Endothelial cell of umbilical vein (primary cell): ENCODE results near the gene LANCL3. TPM values are rescaled to one million over a fixed set of nuclear protein-coding genes. Genes with fewer than 3 reads are reported as not detected.

Experiments used
- BruUV-seq: library from RNA; stranded (reverse); fragments of 400-500 nt; replicated peaks from 2 replicates; lab custom pipeline; 2021; lab: Mats Ljungman, UMichigan
- CTCF ChIA-PET: fragments of 300-600, 350-600 bp; sonication (Branson Sonifier 250); formaldehyde crosslinking; loops from one replicate; lab custom pipeline; 2021; ENCODE audit warnings: antibody characterized with exemption, inconsistent platforms; lab: Charles Lee
- POLR2A ChIA-PET: fragments of 300-600, 350-600 bp; sonication (Branson Sonifier 250); formaldehyde crosslinking; loops from one replicate; lab custom pipeline; 2021; ENCODE audit warnings: antibody characterized with exemption, inconsistent platforms; lab: Charles Lee
- DNase-seq: peaks from one replicate; pipeline ENCODE4 v3.0.0-alpha.2; 2011; ENCODE audit warnings: low read depth, low spot score
- FAIRE-seq: peaks from 2 replicates; lab custom pipeline; 2011; peaks lifted over from hg19 to GRCh38; lab: Jason Lieb, UNC
- H2AFZ ChIP-seq: 2 replicates; pipeline ENCODE4 v1.6.0; 2012; ENCODE audit warnings: low read depth, low read length, control low read depth, inconsistent platforms
- H3K27ac ChIP-seq: 2 replicates; pipeline ENCODE4 v1.5.1; 2011; ENCODE audit warnings: low read depth, mild to moderate bottlenecking, control low read depth, low read length, moderate library complexity; ENCODE audit not compliant: insufficient read depth
- H3K27me3 ChIP-seq, 2 experiments: 2 replicates each; pipeline versions ENCODE4 v1.6.0 to v1.6.1; 2011; ENCODE audit warnings: low read length in 2 of 2, mixed read lengths in 1 of 2; ENCODE audit not compliant: control insufficient read depth in 2 of 2, insufficient read depth in 2 of 2
- H3K36me3 ChIP-seq, 2 experiments: 2 replicates in 1 of 2; 3 replicates in 1 of 2; pipeline ENCODE4 v1.5.1; 2011; ENCODE audit warnings: low read length in 2 of 2, mild to moderate bottlenecking in 1 of 2, moderate library complexity in 1 of 2; ENCODE audit not compliant: control insufficient read depth in 2 of 2, insufficient read depth in 2 of 2; ENCODE audit errors: extremely low read depth in 1 of 2
- H3K4me1 ChIP-seq: 3 replicates; pipeline ENCODE4 v1.5.1; 2011; ENCODE audit warnings: mild to moderate bottlenecking, low read length; ENCODE audit not compliant: control insufficient read depth, insufficient read depth; ENCODE audit errors: extremely low read depth
- H3K4me2 ChIP-seq: 2 replicates; pipeline ENCODE4 v1.6.1; 2011; ENCODE audit warnings: low read length, control low read depth, mixed read lengths; ENCODE audit not compliant: insufficient read depth
- H3K4me3 ChIP-seq, 3 experiments: fragments of 200-600 bp in 1 of 3; sonication (generic), shearing (Covaris generic) in 1 of 3; replicated peaks in 1 of 3; 2 replicates each; pipeline ENCODE4 v1.5.1; 2011 to 2016; ENCODE audit warnings: control low read depth in 3 of 3, low read length in 3 of 3, mild to moderate bottlenecking in 2 of 3, inconsistent platforms in 1 of 3, low read depth in 1 of 3, moderate library complexity in 1 of 3; ENCODE audit not compliant: insufficient read depth in 1 of 3
- H3K79me2 ChIP-seq: 2 replicates; pipeline ENCODE4 v1.6.0; 2012; ENCODE audit warnings: low read length, inconsistent platforms; ENCODE audit not compliant: control insufficient read depth, insufficient read depth
- H3K9ac ChIP-seq: replicated peaks from 2 replicates; pipeline ENCODE3; 2011; ENCODE audit warnings: low read length, control low read depth; ENCODE audit not compliant: insufficient read depth; ENCODE audit errors: extremely low read depth
- H3K9me1 ChIP-seq: replicated peaks from 3 replicates; pipeline ENCODE4 v1.6.0; 2011; ENCODE audit warnings: mild to moderate bottlenecking, low read length; ENCODE audit not compliant: control insufficient read depth, insufficient read depth; ENCODE audit errors: extremely low read depth
- H3K9me3 ChIP-seq: replicated peaks from 2 replicates; pipeline ENCODE4 v1.5.1; 2012; ENCODE audit warnings: low read length, inconsistent platforms; ENCODE audit not compliant: control insufficient read depth, insufficient read depth
- H4K20me1 ChIP-seq: replicated peaks from 2 replicates; pipeline ENCODE3; 2011; ENCODE audit warnings: mild to moderate bottlenecking, low read length; ENCODE audit not compliant: control insufficient read depth, insufficient read depth; ENCODE audit errors: extremely low read depth
- EZH2 ChIP-seq: IDR thresholded peaks from 2 replicates; pipeline ENCODE4 v1.6.1; 2012; ENCODE audit warnings: borderline replicate concordance, low read depth, mild to moderate bottlenecking, moderate library complexity, low read length, inconsistent platforms; ENCODE audit not compliant: severe bottlenecking
- FOS ChIP-seq: IDR thresholded peaks from 2 replicates; pipeline ENCODE4 v1.6.1; 2011; ENCODE audit warnings: mild to moderate bottlenecking, low read length, moderate library complexity, borderline replicate concordance; ENCODE audit not compliant: insufficient read depth
- GATA2 ChIP-seq: IDR thresholded peaks from 2 replicates; pipeline ENCODE4 v1.7.0; 2011; ENCODE audit warnings: low read depth, mild to moderate bottlenecking, moderate library complexity, mixed read lengths, low read length; ENCODE audit not compliant: insufficient read length, insufficient read depth
- JUN ChIP-seq: IDR thresholded peaks from 2 replicates; pipeline ENCODE4 v1.6.1; 2011; ENCODE audit warnings: borderline replicate concordance, low read depth; ENCODE audit not compliant: insufficient read length, insufficient read depth
- MYC ChIP-seq: IDR thresholded peaks from one replicate; pipeline ENCODE4 v1.6.1; 2011; ENCODE audit warnings: mild to moderate bottlenecking, low read depth, low read length
- POLR2A ChIP-seq: IDR thresholded peaks from 2 replicates; pipeline ENCODE4 v1.6.1; 2012; ENCODE audit warnings: low read depth, mild to moderate bottlenecking, control low read depth, low read length
- POLR2AphosphoS5 ChIP-seq: IDR thresholded peaks from 2 replicates; pipeline ENCODE4 v1.6.1; 2012; ENCODE audit warnings: low read depth, mild to moderate bottlenecking, control low read depth, low read length, moderate library complexity; ENCODE audit not compliant: insufficient read depth
- dilution Hi-C: fragments of 300-500 bp; cut with MboI; formaldehyde crosslinking; loops from one replicate; pipeline ENCODE4 v1.15.0; 2019; ENCODE audit warnings: low sequenced_read_pairs; ENCODE audit not compliant: extremely low pct_ligation_motif_present
- intact Hi-C: fragments of 100-400 bp; cut with micrococcal nuclease; formaldehyde crosslinking; loops from one replicate; pipeline ENCODE4 v1.10.0; 2022
- polyA plus RNA-seq, 4 experiments: library from polyadenylated mRNA; depleted of rRNA in 3 of 4; stranded (reverse) in 3 of 4; unstranded in 1 of 4; fragments of >200 nt; gene quantifications; 2 replicates each; pipeline versions ENCODE4 v1.2.1 to v1.2.3, GENCODE V29; 2011 to 2012; ENCODE audit warnings: missing spikeins in 1 of 4
- total RNA-seq: library from RNA; stranded (reverse); gene quantifications from 2 replicates; pipeline ENCODE4 v1.2.3, GENCODE V29; 2021
- TF ChIP-seq, protein P1 (sequence below): IDR thresholded peaks from 2 replicates; pipeline ENCODE4 v1.6.1; 2011; ENCODE audit not compliant: insufficient read depth, insufficient read length
- TF ChIP-seq, protein P2 (sequence below), 2 donors: IDR thresholded peaks; 1 replicate in 1 of 2; 2 replicates in 1 of 2; pipeline ENCODE4 v1.5.1; 2011; ENCODE audit warnings: low read length in 2 of 2, mild to moderate bottlenecking in 2 of 2, moderate library complexity in 2 of 2, control low read depth in 1 of 2, inconsistent platforms in 1 of 2, low read depth in 1 of 2; ENCODE audit not compliant: insufficient read depth in 1 of 2; ENCODE audit errors: extremely low read depth in 1 of 2

LANCL3 gene
- total and polyA plus RNA-seq, 2 donors (not counting 3 experiments of a cell fraction or from before 2014, with no cell fraction given): 0.12 to 1.5 TPM

DNA sequence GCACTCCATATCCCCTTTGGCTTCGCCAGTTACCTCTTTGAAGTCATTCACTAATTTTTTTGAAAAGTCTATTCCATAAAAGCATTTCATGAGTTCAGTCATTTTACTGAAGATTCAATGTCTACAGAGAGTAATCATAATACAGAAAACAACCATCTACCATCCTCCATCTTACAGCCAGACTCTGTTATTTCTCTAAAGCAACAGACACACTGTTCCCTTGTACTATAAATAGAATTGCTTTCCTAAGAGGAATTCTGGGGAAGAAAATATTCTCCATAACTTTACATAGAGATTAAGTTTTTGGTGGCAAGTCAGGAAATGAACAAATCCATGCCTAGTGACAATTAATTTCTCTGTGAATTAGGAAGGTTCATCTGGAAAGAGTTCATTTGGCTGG is 151.1 kb downstream of the LANCL3 start:
- Histone ChIP-seq H3K27me3 (no peaks in the 10 kb centered on the region), H3K9me1 (no peaks in the 10 kb centered on the region), H3K4me2 (no peak overlapping the region), H3K9ac (no peak overlapping the region), H3K79me2 (no peaks in the 10 kb centered on the region), H3K4me3 (no peak overlapping the region), H3K36me3 (no peaks in the 10 kb centered on the region), H3K9me3 (no peaks in the 10 kb centered on the region), H3K27ac (no peak overlapping the region), H4K20me1 (no peaks in the 10 kb centered on the region), H2AFZ (no peak overlapping the region), H3K4me1 (no peaks in the 10 kb centered on the region)
- DNase-seq: no peak
- ChIA-PET POLR2A (no interaction called here), CTCF (no interaction called here)
- dilution Hi-C loops (no loop called here), intact Hi-C loops (no loop called here)
- TF ChIP-seq MYC (no peak), JUN (no peak), GATA2 (no peak), EZH2 (no peak), POLR2AphosphoS5 (no peak), FOS (no peak), POLR2A (no peak)
- TF ChIP-seq, protein P1, sequence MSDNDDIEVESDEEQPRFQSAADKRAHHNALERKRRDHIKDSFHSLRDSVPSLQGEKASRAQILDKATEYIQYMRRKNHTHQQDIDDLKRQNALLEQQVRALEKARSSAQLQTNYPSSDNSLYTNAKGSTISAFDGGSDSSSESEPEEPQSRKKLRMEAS: no peak
- TF ChIP-seq, protein P2, sequence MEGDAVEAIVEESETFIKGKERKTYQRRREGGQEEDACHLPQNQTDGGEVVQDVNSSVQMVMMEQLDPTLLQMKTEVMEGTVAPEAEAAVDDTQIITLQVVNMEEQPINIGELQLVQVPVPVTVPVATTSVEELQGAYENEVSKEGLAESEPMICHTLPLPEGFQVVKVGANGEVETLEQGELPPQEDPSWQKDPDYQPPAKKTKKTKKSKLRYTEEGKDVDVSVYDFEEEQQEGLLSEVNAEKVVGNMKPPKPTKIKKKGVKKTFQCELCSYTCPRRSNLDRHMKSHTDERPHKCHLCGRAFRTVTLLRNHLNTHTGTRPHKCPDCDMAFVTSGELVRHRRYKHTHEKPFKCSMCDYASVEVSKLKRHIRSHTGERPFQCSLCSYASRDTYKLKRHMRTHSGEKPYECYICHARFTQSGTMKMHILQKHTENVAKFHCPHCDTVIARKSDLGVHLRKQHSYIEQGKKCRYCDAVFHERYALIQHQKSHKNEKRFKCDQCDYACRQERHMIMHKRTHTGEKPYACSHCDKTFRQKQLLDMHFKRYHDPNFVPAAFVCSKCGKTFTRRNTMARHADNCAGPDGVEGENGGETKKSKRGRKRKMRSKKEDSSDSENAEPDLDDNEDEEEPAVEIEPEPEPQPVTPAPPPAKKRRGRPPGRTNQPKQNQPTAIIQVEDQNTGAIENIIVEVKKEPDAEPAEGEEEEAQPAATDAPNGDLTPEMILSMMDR (IDR thresholded peaks at IDR 0.05; ENCODE audit: extremely low read depth in 1 of 2, insufficient read depth in 1 of 2, low read depth in 1 of 2, low read length in 2 of 2): no peak
- BruUV-seq: no TSS peak
- no peak for FAIRE-seq
